Superior temporal gyrus (tissue), 1 donor: ENCODE data around the gene MEIS2.

Experiments used
- DNase-seq: peaks from one replicate; pipeline ENCODE4 v3.0.0-alpha.2; 2016; ENCODE audit errors: extremely low spot score

The MEIS2 gene

GRCh38 chr15:36936613-36937012 is 163.7 kb downstream of the MEIS2 start:
- DNase-seq: no peak

- no peak for DNase-seq
These were observed 166.9 kb downstream of the MEIS2 start for GRCh38 chr15:36933255-36933990.

DNA sequence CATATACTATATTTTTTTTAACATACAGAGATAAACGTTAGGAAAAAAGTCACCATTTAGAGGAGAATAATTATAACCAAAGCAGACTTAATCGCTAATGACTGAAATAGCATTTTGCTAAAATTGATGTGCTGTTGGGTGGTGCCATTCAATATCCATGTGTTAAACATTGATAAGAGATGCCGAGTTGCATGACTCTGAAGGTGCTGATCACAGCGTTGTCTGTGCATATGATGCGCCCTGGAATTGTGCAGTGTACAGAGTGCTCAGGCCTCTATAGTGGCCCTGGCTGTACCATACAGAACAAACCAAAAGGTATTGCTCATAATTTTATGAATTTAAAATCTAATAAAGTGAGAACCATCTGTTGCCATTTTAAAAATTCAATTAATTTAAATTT is 168.3 kb downstream of the MEIS2 start:
- DNase-seq: no peak

DNA sequence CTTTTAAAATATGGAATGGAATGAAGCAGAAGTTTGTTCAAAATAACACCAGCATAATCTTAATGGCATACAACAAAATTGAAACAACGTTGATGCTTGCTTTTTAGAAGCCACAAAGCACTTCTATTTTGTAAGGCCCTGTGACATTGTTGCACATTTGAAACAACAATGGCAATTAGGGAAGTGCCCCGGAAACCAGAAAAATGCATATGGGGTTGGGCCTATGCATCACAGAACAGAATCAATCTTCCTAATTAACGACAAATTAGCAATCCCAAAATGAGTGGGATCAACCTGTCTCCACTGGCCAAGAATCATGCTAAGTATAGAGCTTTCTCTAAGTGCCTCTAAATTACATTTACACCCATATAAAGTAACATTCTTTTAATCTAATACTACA is 168.9 kb downstream of the MEIS2 start:
- no peak for DNase-seq

DNA sequence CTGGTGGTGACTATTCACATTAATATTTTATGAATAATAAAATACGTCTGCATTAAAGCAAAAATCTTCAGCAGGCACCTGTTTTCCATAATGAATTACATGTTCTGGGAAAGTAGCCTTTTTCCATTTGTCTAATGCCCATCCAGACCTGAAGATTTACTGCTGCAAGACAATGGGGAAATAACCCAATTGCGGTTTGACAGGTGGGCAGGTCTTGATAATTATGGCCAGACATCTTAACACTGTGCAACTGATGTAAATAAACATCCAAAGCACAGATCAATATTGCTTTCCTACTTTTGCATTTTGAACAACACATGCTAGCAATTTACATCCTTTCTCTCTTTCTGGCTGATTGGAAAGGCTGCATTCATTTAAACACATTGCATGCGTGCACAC is 173.9 kb downstream of the MEIS2 start:
- DNase-seq: no peak

DNA sequence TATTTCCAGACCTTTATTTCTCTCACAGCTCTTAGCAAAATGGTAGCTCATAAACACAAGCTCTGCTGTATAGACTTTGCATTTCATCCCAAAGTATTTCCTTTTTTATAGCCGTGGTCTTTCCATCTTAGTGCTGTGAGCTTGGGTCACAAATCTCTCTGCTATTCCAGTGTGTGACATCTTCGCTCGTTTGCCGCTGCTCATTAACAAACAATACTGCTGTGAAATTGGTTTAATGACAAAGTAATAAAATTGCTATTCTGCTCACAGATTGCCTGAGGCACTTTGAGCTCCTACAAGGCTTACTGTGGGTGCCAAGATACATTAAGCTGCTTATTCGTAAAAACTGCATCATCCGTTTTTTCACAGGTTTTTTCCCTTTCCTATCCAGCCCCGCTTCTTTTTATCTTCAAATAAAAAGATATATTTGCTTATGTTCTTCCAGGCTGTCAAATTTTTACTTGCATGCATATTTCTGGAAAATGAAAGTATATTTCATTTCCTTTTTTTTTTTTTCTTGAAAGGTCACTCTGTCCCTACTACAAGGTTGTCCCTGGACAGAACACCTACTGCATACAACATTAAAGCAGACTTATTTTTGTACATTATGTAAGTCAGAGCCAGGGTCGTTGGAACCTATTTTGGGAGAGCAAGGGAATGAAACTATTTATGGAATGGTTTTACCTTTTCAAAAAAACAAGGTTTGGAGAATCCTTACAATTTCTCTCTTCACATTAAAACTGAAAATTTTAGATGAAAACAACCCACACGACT is 174.5 kb downstream of the MEIS2 start:
- DNase-seq: no peak

DNA sequence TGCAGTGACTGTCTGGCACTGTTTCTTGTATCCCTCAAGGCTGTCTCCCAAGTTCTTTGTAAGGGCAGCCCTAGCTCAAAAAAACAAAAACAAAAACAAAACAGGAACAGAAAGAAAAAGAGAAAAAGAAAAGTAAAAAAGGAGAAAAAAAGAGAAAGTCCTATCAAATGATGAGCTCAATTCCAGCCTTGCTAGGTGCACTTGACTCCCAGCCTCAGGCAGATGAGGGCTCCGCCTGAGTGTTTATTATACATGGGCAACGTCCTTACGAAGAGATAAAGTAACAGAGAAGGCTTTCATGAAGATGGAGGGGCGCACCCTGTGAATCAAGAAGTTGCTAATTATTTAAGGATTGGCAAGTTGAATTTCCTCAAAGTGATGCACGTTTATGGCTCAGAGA is 175.3 kb downstream of the MEIS2 start:
- no peak for DNase-seq

GRCh38 chr15:36924034-36924433 is 176.3 kb downstream of the MEIS2 start:
- DNase-seq: no peak

DNA sequence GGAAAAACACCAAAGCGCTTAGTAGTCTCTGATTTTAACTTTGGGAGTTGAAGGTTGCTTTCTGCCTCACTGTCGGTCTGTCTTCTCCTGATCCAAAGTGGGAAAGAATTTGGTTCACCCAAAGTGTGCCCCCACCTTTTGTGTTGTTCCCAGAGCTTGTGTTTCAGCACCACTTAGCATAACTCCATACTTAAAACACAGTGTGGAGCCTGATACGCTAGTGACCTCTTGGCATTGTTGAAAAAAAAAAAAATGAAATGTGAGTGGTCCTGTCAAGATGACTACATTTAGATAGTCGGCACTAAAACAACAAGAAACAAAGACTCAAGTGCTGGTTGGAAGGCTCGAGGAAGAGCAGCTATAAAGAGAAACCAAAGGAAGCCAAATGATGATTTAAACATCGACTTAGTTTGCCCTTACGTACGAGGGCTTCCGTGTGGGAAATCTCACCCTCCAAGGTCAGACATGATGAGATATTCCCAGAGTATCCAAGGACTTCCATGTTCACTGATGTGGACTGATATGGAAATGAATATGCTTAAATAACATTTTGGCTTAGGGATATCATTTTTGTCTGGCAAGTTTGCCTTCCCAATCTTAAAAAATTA is 178.8 kb downstream of the MEIS2 start:
- no peak for DNase-seq

GRCh38 chr15:36917411-36918267 is 182.7 kb downstream of the MEIS2 start:
- DNase-seq: no peak

- no peak for DNase-seq
These were observed 185.2 kb downstream of the MEIS2 start for GRCh38 chr15:36914960-36915808.

GRCh38 chr15:36914466-36914865 is 185.9 kb downstream of the MEIS2 start:
- no peak for DNase-seq

GRCh38 chr15:36912311-36912712 is 188.0 kb downstream of the MEIS2 start:
- no peak for DNase-seq

DNA sequence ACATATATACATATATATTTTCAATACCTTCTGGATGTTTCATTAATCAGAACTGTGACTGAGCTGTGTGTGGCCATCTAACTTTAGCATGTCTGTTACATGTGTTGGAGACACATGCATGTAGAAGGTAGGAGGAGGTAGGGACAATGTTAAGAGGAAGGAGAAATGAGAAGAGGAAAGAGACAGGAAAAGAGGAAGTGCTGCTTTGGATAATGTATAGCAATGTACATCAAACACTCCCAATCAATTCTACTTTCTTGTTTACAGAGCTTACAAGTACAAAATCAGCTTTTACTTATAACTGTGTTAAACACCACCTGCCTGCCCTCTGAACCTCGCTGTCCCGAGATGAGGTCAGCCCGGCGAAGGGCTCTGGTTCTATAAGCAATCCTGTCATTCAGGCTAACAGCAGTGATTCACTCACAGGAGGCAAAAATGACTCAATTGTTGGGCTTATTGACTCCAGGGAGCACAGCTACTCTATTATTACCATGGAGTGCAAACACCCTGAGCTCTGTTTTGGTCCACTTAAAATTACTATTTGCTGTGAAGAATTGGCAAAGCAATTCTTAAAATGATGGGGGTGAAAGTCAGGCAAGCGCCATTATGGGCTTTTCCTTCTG is 188.9 kb downstream of the MEIS2 start:
- DNase-seq: no peak

DNA sequence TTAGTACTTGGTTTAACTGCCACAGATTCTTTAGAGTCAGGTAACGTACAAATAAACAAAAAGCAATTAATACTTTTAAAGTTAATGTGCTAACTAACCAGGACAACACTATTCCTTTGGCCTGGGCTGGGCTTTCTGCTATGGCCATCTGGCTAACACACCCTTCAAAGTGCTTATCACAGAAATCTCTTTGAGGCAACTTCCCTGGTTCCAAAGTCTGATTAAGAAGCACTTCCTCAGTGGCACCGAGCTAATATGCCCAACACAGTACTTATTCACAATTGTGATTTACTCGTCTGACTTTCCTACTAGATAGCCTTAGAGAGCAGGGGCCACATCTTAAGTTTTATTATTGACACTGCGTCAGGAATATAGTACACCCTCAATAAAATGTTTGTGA is 191.4 kb downstream of the MEIS2 start:
- DNase-seq: no peak

DNA sequence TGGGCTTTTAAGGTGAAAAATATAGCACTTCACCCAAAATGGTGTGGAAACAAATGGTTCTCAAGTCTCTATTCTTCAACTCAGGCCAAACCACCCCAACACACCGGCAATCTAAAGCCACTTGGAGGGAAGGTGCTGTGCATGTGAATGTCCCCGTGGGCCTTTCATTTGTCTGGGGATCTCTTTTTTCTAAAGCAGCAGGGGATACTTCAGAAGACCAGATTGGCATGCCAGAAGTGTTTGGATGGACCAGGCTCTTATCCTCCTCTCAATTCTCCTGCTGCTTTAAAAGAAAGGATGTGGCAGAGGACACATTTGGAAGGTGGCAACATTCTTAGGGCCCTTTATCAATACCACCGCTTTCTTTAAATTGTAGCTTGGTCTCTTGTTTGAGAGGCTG is 193.1 kb downstream of the MEIS2 start:
- no peak for DNase-seq

DNA sequence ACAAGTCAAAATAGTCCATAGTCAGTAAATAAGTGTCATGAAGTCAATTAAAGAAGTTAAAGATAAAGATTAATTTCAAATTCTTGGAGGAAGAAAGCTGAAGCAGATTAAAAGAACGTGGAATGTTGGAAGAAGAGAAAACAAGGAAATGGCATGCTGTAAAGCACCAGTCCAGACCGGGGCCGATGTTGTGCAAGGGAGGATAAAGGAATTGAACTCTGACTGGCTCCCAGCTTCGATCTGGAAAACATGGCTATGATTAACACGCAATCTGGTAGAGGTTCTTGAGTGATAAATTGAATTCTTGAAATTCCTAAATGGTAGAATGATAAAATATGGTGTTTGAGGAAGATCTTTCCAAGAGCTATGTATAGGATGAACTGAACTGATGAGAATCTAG is 194.4 kb downstream of the MEIS2 start:
- no peak for DNase-seq

- DNase-seq: no peak
These were observed 195.6 kb downstream of the MEIS2 start for GRCh38 chr15:36904715-36905114.

DNA sequence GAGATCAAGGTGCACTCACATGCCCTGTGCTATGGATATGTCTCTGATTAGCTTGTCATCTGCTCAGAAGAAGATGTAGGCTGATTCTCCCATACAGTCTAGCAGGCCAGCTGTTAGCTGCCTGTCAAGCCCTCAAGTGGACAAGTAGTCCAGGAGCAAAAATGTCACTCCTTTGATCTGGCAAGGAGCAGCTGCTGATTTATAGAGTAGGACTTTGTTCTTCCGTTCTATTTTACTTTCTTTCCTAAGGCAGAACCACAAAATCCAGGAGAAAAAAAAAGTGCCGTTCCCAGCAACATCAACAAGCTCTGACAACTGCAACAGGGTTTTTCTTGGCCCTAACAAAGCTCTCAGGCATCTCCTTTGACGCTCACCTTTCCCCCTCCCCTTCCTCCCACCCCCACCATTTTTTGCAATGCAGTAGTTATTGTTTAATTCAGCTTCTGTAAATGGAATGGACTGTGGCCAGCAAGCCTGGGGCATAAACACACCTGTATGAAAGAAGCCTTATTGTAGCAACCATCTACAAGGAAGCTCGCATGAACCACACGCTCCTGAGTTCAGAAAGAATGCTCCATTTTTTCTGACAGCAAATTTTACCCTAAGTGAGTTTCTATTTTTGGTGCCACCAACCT is 196.3 kb downstream of the MEIS2 start:
- no peak for DNase-seq

- DNase-seq: no peak
These were observed 197.2 kb downstream of the MEIS2 start for GRCh38 chr15:36903195-36903594.
